ENCODE results near the gene MYLK2.

DNA sequence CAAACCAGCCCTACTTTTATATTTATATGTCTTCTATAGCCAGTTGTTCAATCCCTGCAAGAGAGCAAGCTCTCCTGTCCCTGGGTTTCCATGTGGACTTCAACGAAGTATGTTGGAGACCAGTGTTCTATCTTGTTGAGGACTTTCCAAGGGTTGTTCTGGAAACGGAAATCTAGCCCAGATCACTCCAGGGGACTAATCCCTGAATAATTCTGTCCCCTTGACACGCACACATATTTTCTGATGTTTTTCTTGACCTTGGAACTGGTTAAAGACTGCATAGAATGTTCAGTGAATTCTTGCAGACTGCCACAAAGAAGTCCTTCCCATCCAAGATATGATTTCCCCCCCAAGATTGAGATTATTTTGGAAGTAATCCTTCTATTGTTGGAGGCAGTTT lies 9.5 kb upstream of the MYLK2 start:
- TF ChIP-seq, protein P1, sequence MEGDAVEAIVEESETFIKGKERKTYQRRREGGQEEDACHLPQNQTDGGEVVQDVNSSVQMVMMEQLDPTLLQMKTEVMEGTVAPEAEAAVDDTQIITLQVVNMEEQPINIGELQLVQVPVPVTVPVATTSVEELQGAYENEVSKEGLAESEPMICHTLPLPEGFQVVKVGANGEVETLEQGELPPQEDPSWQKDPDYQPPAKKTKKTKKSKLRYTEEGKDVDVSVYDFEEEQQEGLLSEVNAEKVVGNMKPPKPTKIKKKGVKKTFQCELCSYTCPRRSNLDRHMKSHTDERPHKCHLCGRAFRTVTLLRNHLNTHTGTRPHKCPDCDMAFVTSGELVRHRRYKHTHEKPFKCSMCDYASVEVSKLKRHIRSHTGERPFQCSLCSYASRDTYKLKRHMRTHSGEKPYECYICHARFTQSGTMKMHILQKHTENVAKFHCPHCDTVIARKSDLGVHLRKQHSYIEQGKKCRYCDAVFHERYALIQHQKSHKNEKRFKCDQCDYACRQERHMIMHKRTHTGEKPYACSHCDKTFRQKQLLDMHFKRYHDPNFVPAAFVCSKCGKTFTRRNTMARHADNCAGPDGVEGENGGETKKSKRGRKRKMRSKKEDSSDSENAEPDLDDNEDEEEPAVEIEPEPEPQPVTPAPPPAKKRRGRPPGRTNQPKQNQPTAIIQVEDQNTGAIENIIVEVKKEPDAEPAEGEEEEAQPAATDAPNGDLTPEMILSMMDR (IDR thresholded peaks at IDR 0.05), result no peak
- TF ChIP-seq POLR2A (IDR thresholded peaks at IDR 0.05), result no peak
